Right ventricle myocardium superior (tissue), 1 donor: ENCODE measurements around the gene EXOC3L1. TPM values are rescaled to one million over a fixed set of nuclear protein-coding genes. Genes with fewer than 3 reads are reported as not detected.
A peak's percentile ranks its signal among the peaks of the same experiment; 100 is the strongest.

ENCODE experiments used
- ATAC-seq: fragments of 200-7000 bp; cut with Tn5 transposase; one replicate; pipeline ENCODE4 v1.9.1; 2020; ENCODE audit warnings: mild to moderate bottlenecking; ENCODE audit not compliant: poor library complexity
- DNase-seq: peaks from one replicate; pipeline ENCODE4 v3.0.0-alpha.2; 2020
- intact Hi-C: fragments of 100-400 bp; cut with DNase I; formaldehyde crosslinking; loops from one replicate; pipeline ENCODE4 v1.11.2; 2022
- total RNA-seq: library from RNA; stranded (reverse); fragmentation: NEBNext Ultra II Directional; extraction: Animal tissue kit (Norgen Biotek cat#: 25700); gene quantifications from one replicate; pipeline ENCODE4 v1.2.1, GENCODE V29; 2021
- donor health status: DM: no; HTN: yes; CAD: no; lungs with severe emphysema.

The EXOC3L1 gene
- total RNA-seq, 1 donor from 2014 or later: 2.3 TPM

- ATAC-seq: no peak
- intact Hi-C loops: loop anchor here (2.0 kb wide), 1 partner anchor 34 kb away; the partner anchor contains the start of gene EXOC3L1
Measured at GRCh38 chr16:67157106-67157748, 32.7 kb downstream of the EXOC3L1 start.

GRCh38 chr16:67156143-67156844 lies 33.6 kb downstream of the EXOC3L1 start:
- intact Hi-C loops: loop anchor here (2.0 kb wide), 1 partner anchor 35 kb away; the partner anchor contains the start of gene EXOC3L1
- no peak for ATAC-seq
- DNase-seq: peak; percentile 46

More at GRCh38 chr16:67157106-67157748, 32.7 kb downstream of the EXOC3L1 start:
- DNase-seq: no peak

- ATAC-seq (peak; percentile 66), DNase-seq (peak; percentile 88)
- intact Hi-C loops: loop anchor here (2.0 kb wide), 2 partner anchors 35 to 177 kb away; partner anchors contain the start of gene EXOC3L1
Measured at GRCh38 chr16:67155295-67156142, 34.4 kb downstream of the EXOC3L1 start.

GRCh38 chr16:67154578-67155294 lies 35.2 kb downstream of the EXOC3L1 start:
- ATAC-seq: no peak
- intact Hi-C loops: loop anchor here (2.0 kb wide), 1 partner anchor 176 kb away; no protein-coding TSS in a partner anchor
- DNase-seq: peak; percentile 46

- intact Hi-C loops: no loop called here
- no peak for DNase-seq
- no peak for ATAC-seq
Measured at GRCh38 chr16:67151431-67152097, 38.4 kb downstream of the EXOC3L1 start.

GRCh38 chr16:67150833-67151396 lies 39.0 kb downstream of the EXOC3L1 start, which contains the start of gene B3GNT9:
B3GNT9 (minus strand) TSS chr16:67150998; CDS start chr16:67150485, 513 bp downstream.
- ATAC-seq (peak; percentile 85), DNase-seq (peak; percentile 88)
- intact Hi-C loops: no loop called here

GRCh38 chr16:67150047-67150832 lies 39.7 kb downstream of the EXOC3L1 start:
- ATAC-seq: peak; percentile 63
- intact Hi-C loops: no loop called here
- DNase-seq: peak; percentile 76

GRCh38 chr16:67149276-67150046 lies 40.5 kb downstream of the EXOC3L1 start:
- intact Hi-C loops: no loop called here
- DNase-seq: peak; percentile 42
- no peak for ATAC-seq

- intact Hi-C loops: no loop called here
- ATAC-seq (no peak), DNase-seq (no peak)
Measured at GRCh38 chr16:67148656-67149275, 41.2 kb downstream of the EXOC3L1 start.

GRCh38 chr16:67148221-67148620 lies 41.7 kb downstream of the EXOC3L1 start:
- no peak for ATAC-seq
- no peak for DNase-seq
- intact Hi-C loops: no loop called here

GRCh38 chr16:67147437-67148140 lies 42.3 kb downstream of the EXOC3L1 start:
- DNase-seq (no peak), ATAC-seq (no peak)
- intact Hi-C loops: no loop called here

- intact Hi-C loops: no loop called here
- DNase-seq (no peak), ATAC-seq (no peak)
Measured at GRCh38 chr16:67146523-67147357, 43.2 kb downstream of the EXOC3L1 start.

- intact Hi-C loops: no loop called here
- ATAC-seq: no peak
Measured at GRCh38 chr16:67145746-67146145, 44.2 kb downstream of the EXOC3L1 start.

GRCh38 chr16:67144943-67145342 lies 45.0 kb downstream of the EXOC3L1 start:
- intact Hi-C loops: no loop called here
- no peak for ATAC-seq

More at GRCh38 chr16:67145746-67146145, 44.2 kb downstream of the EXOC3L1 start:
- no peak for DNase-seq

More at GRCh38 chr16:67144943-67145342, 45.0 kb downstream of the EXOC3L1 start:
- no peak for DNase-seq
